ENCODE data around the gene CDH23. TPM values are rescaled to one million over a fixed set of nuclear protein-coding genes. Genes with fewer than 3 reads are reported as not detected.

Gene CDH23
- total RNA-seq, 1 donor: 0.36 TPM

GRCh38 chr10:71724539-71724938 is 327.8 kb downstream of the CDH23 start:
- H3K4me1 ChIP-seq (ENCODE audit: insufficient read depth, low read length): no peaks in the 10 kb centered on the region
- H3K79me2 ChIP-seq (ENCODE audit: insufficient read depth, low read length): no peaks in the 10 kb centered on the region
- H3K4me3 ChIP-seq (ENCODE audit: insufficient read depth, low read length): no peak overlapping the region
- H4K20me1 ChIP-seq (ENCODE audit: insufficient read depth, low read length): no peaks in the 10 kb centered on the region
- H3K36me3 ChIP-seq (ENCODE audit: insufficient read depth, low read length): no peaks in the 10 kb centered on the region
- H3K4me2 ChIP-seq (ENCODE audit: insufficient read depth, low read length): no peak overlapping the region
- no peaks in the 10 kb centered on the region for H3K27me3 ChIP-seq (ENCODE audit: insufficient read depth, low read length)
- no peak for DNase-seq (ENCODE audit: insufficient read length, low spot score, missing footprints)
- no peaks in the 10 kb centered on the region for H3K9me3 ChIP-seq (ENCODE audit: low read depth, low read length)
- H3K27ac ChIP-seq (ENCODE audit: low read depth, low read length): no peak overlapping the region
- TF ChIP-seq, protein P1, sequence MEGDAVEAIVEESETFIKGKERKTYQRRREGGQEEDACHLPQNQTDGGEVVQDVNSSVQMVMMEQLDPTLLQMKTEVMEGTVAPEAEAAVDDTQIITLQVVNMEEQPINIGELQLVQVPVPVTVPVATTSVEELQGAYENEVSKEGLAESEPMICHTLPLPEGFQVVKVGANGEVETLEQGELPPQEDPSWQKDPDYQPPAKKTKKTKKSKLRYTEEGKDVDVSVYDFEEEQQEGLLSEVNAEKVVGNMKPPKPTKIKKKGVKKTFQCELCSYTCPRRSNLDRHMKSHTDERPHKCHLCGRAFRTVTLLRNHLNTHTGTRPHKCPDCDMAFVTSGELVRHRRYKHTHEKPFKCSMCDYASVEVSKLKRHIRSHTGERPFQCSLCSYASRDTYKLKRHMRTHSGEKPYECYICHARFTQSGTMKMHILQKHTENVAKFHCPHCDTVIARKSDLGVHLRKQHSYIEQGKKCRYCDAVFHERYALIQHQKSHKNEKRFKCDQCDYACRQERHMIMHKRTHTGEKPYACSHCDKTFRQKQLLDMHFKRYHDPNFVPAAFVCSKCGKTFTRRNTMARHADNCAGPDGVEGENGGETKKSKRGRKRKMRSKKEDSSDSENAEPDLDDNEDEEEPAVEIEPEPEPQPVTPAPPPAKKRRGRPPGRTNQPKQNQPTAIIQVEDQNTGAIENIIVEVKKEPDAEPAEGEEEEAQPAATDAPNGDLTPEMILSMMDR (IDR thresholded peaks at IDR 0.05; ENCODE audit: extremely low read depth, low read depth, low read length): no peak
- H2AFZ ChIP-seq (ENCODE audit: low read length): no peak overlapping the region

DNA sequence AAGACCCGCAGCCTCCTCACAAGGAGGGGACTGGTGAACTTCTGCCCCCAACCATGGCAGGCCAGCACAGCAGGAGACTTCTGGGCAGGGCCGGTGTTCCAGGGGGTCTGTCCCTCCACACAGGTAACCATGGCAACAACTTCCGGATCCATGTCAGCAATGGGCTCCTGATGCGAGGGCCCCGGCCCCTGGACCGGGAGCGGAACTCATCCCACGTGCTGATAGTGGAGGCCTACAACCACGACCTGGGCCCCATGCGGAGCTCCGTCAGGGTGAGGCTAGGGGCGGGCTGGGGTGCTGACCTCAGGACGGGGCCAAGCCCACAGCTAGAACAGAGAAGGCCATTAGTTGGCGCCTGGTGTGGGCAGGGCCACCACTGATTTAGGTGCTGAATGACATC is 328.5 kb downstream of the CDH23 start:
- Histone ChIP-seq H3K4me2 (ENCODE audit: insufficient read depth, low read length) (no peak overlapping the region), H3K79me2 (ENCODE audit: insufficient read depth, low read length) (no peaks in the 10 kb centered on the region), H3K27ac (ENCODE audit: low read depth, low read length) (no peak overlapping the region), H2AFZ (ENCODE audit: low read length) (no peak overlapping the region), H4K20me1 (ENCODE audit: insufficient read depth, low read length) (no peaks in the 10 kb centered on the region), H3K36me3 (ENCODE audit: insufficient read depth, low read length) (no peaks in the 10 kb centered on the region), H3K4me3 (ENCODE audit: insufficient read depth, low read length) (no peak overlapping the region), H3K9me3 (ENCODE audit: low read depth, low read length) (no peaks in the 10 kb centered on the region), H3K4me1 (ENCODE audit: insufficient read depth, low read length) (no peaks in the 10 kb centered on the region), H3K27me3 (ENCODE audit: insufficient read depth, low read length) (no peaks in the 10 kb centered on the region)
- DNase-seq (ENCODE audit: insufficient read length, low spot score, missing footprints): no peak
- TF ChIP-seq, protein P1 (IDR thresholded peaks at IDR 0.05; ENCODE audit: extremely low read depth, low read depth, low read length): no peak

GRCh38 chr10:71725998-71726579 is 329.4 kb downstream of the CDH23 start:
- Histone ChIP-seq H3K4me2 (ENCODE audit: insufficient read depth, low read length) (no peak overlapping the region), H3K4me3 (ENCODE audit: insufficient read depth, low read length) (no peak overlapping the region)
- DNase-seq (ENCODE audit: insufficient read length, low spot score, missing footprints): peak; percentile 94

DNA sequence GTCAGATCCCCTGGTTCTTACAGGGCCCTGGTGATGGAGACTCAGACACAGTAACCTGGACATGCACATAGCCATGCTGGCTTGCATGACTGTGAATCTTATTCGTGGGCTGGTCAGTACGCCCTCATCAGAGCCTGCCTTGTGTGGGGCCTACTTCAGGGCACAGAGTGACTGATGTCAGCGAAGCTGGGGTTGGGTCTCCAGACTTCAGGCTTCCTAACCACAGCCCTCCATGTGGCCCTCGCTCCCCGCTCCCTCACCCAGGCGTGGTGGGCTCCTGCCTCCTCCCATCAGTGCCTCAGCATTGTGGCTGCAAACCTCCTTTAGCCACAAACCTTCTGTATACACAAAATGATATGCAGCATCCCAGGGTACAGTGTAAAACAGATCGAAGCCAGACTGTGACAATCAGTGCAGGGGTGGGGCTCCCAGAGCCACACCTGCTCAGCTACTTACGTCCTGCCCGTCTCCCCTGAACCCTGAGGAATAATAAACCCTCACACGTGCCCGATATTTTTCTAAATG is 329.9 kb downstream of the CDH23 start:
- Histone ChIP-seq H3K4me3 (ENCODE audit: insufficient read depth, low read length) (no peak overlapping the region), H3K79me2 (ENCODE audit: insufficient read depth, low read length) (no peaks in the 10 kb centered on the region), H3K27me3 (ENCODE audit: insufficient read depth, low read length) (no peaks in the 10 kb centered on the region), H3K9me3 (ENCODE audit: low read depth, low read length) (no peaks in the 10 kb centered on the region), H3K4me2 (ENCODE audit: insufficient read depth, low read length) (no peak overlapping the region), H3K36me3 (ENCODE audit: insufficient read depth, low read length) (no peaks in the 10 kb centered on the region), H4K20me1 (ENCODE audit: insufficient read depth, low read length) (no peaks in the 10 kb centered on the region), H3K27ac (ENCODE audit: low read depth, low read length) (no peak overlapping the region), H3K4me1 (ENCODE audit: insufficient read depth, low read length) (no peaks in the 10 kb centered on the region), H2AFZ (ENCODE audit: low read length) (no peak overlapping the region)
- DNase-seq (ENCODE audit: insufficient read length, low spot score, missing footprints): no peak
- TF ChIP-seq, protein P1 (IDR thresholded peaks at IDR 0.05; ENCODE audit: extremely low read depth, low read depth, low read length): no peak

More at GRCh38 chr10:71725998-71726579, 329.4 kb downstream of the CDH23 start:
- Histone ChIP-seq H3K9me3 (ENCODE audit: low read depth, low read length) (no peaks in the 10 kb centered on the region), H4K20me1 (ENCODE audit: insufficient read depth, low read length) (no peaks in the 10 kb centered on the region), H3K27ac (ENCODE audit: low read depth, low read length) (no peak overlapping the region), H2AFZ (ENCODE audit: low read length) (no peak overlapping the region), H3K4me1 (ENCODE audit: insufficient read depth, low read length) (no peaks in the 10 kb centered on the region), H3K27me3 (ENCODE audit: insufficient read depth, low read length) (no peaks in the 10 kb centered on the region), H3K36me3 (ENCODE audit: insufficient read depth, low read length) (no peaks in the 10 kb centered on the region), H3K79me2 (ENCODE audit: insufficient read depth, low read length) (no peaks in the 10 kb centered on the region)
- TF ChIP-seq, protein P1 (IDR thresholded peaks at IDR 0.05; ENCODE audit: extremely low read depth, low read depth, low read length): peak; percentile 31
